DOHH2 (cell line): Measurements from ENCODE around the gene C16orf89.

Experiments used
- H3F3A ChIP-seq: fragments of 200-600 bp; sonication (generic), shearing (Covaris generic); 2 replicates; pipeline ENCODE4 v1.6.0; 2016; ENCODE audit warnings: antibody characterized with exemption, mild to moderate bottlenecking; ENCODE audit not compliant: control insufficient read depth, insufficient read depth
- H3K27ac ChIP-seq: fragments of 200-600 bp; sonication (generic); 2 replicates; pipeline ENCODE4 v1.5.1; 2014; ENCODE audit warnings: low read depth, mild to moderate bottlenecking, low read length, moderate library complexity
- H3K27me3 ChIP-seq: fragments of 200-600 bp; sonication (generic); 2 replicates; pipeline ENCODE4 v1.6.1; 2014; ENCODE audit warnings: mild to moderate bottlenecking, low read length, mixed read lengths; ENCODE audit not compliant: control insufficient read depth
- H3K36me3 ChIP-seq: fragments of 200-600 bp; sonication (generic); 2 replicates; pipeline ENCODE4 v1.6.1; 2014; ENCODE audit warnings: mild to moderate bottlenecking, low read length, moderate library complexity, mixed read lengths; ENCODE audit not compliant: control insufficient read depth
- H3K4me1 ChIP-seq: fragments of 200-600 bp; sonication (generic); 2 replicates; pipeline ENCODE4 v1.6.1; 2014; ENCODE audit warnings: mild to moderate bottlenecking, low read length, mixed read lengths; ENCODE audit not compliant: control insufficient read depth
- H3K4me2 ChIP-seq: fragments of 200-600 bp; sonication (generic); 2 replicates; pipeline ENCODE4 v1.6.0; 2014; ENCODE audit warnings: mild to moderate bottlenecking, low read length, moderate library complexity
- H3K4me3 ChIP-seq: fragments of 200-600 bp; sonication (generic); 2 replicates; pipeline ENCODE4 v1.5.1; 2014; ENCODE audit warnings: mild to moderate bottlenecking, low read length, mixed read lengths
- H3K79me2 ChIP-seq: fragments of 200-600 bp; sonication (generic); 2 replicates; pipeline ENCODE4 v1.6.1; 2014; ENCODE audit warnings: mild to moderate bottlenecking, low read length, mixed read lengths; ENCODE audit not compliant: control insufficient read depth
- H3K9me2 ChIP-seq: fragments of 200-600 bp; sonication (generic); replicated peaks from 2 replicates; pipeline ENCODE4 v1.6.1; 2014; ENCODE audit warnings: mild to moderate bottlenecking, low read length, mixed read lengths; ENCODE audit not compliant: control insufficient read depth
- H3K9me3 ChIP-seq: fragments of 200-600 bp; sonication (generic); 2 replicates; pipeline ENCODE4 v1.6.1; 2014; ENCODE audit warnings: antibody characterized with exemption, low read length, mixed read lengths; ENCODE audit not compliant: control insufficient read depth, insufficient read depth
- H4K20me1 ChIP-seq: fragments of 200-600 bp; sonication (generic); 2 replicates; pipeline ENCODE4 v1.6.0; 2014; ENCODE audit warnings: low read depth, mild to moderate bottlenecking, antibody characterized with exemption, low read length, moderate library complexity; ENCODE audit not compliant: control insufficient read depth, insufficient read depth
- EZH2phosphoT487 ChIP-seq: fragments of 200-600 bp; sonication (generic); IDR thresholded peaks from 2 replicates; pipeline ENCODE4 v1.6.1; 2017; ENCODE audit warnings: borderline replicate concordance, mild to moderate bottlenecking, antibody characterized with exemption, low read length, moderate library complexity, mixed read lengths
- TF ChIP-seq, protein P1 (sequence below): fragments of 200-600 bp; sonication (generic); IDR thresholded peaks from one replicate; pipeline ENCODE4 v1.5.1; 2014; ENCODE audit warnings: antibody characterized with exemption, mild to moderate bottlenecking, low read depth, low read length; ENCODE audit not compliant: poor library complexity, severe bottlenecking

The C16orf89 gene

DNA sequence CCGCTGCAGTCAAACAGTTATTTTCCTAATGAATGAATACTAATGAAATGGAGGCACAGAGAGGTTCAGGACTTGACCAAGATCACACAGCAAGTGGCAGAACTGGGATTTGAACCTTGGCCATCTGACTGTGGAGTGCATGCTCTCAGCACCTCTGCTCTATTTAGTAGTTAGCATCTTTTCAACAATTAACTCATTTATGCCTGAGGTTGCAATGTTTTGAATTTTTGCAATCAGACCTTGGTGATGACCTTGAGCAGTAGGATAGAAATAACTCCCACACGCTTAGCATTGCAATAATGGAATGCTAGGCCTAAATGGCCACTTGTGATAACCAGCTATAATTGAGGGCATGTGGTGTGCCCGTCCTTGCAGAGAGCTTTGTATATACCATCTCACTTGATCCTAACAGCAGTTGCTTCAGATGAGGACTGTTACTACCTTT, 63.0 kb downstream of the C16orf89 start:
- no peak overlapping the region for H3K4me2 ChIP-seq
- H3K27ac ChIP-seq = no peak overlapping the region
- no peaks in the 10 kb centered on the region for H4K20me1 ChIP-seq
- TF ChIP-seq, protein P1, sequence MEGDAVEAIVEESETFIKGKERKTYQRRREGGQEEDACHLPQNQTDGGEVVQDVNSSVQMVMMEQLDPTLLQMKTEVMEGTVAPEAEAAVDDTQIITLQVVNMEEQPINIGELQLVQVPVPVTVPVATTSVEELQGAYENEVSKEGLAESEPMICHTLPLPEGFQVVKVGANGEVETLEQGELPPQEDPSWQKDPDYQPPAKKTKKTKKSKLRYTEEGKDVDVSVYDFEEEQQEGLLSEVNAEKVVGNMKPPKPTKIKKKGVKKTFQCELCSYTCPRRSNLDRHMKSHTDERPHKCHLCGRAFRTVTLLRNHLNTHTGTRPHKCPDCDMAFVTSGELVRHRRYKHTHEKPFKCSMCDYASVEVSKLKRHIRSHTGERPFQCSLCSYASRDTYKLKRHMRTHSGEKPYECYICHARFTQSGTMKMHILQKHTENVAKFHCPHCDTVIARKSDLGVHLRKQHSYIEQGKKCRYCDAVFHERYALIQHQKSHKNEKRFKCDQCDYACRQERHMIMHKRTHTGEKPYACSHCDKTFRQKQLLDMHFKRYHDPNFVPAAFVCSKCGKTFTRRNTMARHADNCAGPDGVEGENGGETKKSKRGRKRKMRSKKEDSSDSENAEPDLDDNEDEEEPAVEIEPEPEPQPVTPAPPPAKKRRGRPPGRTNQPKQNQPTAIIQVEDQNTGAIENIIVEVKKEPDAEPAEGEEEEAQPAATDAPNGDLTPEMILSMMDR = no peak
- no peak for TF ChIP-seq EZH2phosphoT487
- no peaks in the 10 kb centered on the region for H3F3A ChIP-seq
- H3K27me3 ChIP-seq = no peaks in the 10 kb centered on the region
- H3K36me3 ChIP-seq = no peaks in the 10 kb centered on the region
- H3K4me3 ChIP-seq = no peak overlapping the region
- no peaks in the 10 kb centered on the region for H3K9me3 ChIP-seq
- no peaks in the 10 kb centered on the region for H3K4me1 ChIP-seq
- H3K9me2 ChIP-seq = no peaks in the 10 kb centered on the region
- no peaks in the 10 kb centered on the region for H3K79me2 ChIP-seq

GRCh38 chr16:5001986-5002385, 63.8 kb downstream of the C16orf89 start:
- Histone ChIP-seq H3K27ac (no peak overlapping the region), H3K9me2 (no peaks in the 10 kb centered on the region), H3F3A (no peaks in the 10 kb centered on the region), H3K4me2 (no peak overlapping the region), H3K79me2 (no peaks in the 10 kb centered on the region), H4K20me1 (no peaks in the 10 kb centered on the region), H3K9me3 (no peaks in the 10 kb centered on the region), H3K36me3 (no peaks in the 10 kb centered on the region), H3K4me1 (no peaks in the 10 kb centered on the region), H3K27me3 (no peaks in the 10 kb centered on the region), H3K4me3 (no peak overlapping the region)
- TF ChIP-seq, protein P1 = no peak
- TF ChIP-seq EZH2phosphoT487 = no peak

DNA sequence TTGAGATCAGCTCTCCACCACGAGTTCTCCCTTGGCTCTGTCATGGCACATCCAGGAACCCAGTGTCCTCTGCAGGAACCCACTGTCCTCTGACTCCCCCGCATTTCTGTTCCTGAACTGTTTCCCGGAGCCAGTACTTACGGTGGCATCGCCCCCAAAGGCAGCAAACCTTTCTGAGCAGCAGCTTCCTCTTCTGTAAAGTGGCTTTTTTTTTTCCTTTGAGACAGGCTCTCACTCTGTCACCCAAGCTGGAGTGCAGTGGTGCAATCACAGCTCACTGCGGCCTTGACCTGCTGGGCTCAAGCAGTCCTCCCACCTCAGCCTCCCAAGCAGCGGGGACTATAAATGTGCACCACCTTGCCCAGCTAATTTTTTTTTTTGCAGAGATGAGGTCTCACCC, 64.2 kb downstream of the C16orf89 start:
- Histone ChIP-seq H3K27me3 (no peaks in the 10 kb centered on the region), H3F3A (no peaks in the 10 kb centered on the region), H3K9me3 (no peaks in the 10 kb centered on the region), H3K27ac (no peak overlapping the region), H4K20me1 (no peaks in the 10 kb centered on the region), H3K9me2 (no peaks in the 10 kb centered on the region), H3K4me1 (no peaks in the 10 kb centered on the region), H3K79me2 (no peaks in the 10 kb centered on the region), H3K4me3 (no peak overlapping the region), H3K36me3 (no peaks in the 10 kb centered on the region), H3K4me2 (no peak overlapping the region)
- TF ChIP-seq, protein P1 = no peak
- TF ChIP-seq EZH2phosphoT487 = no peak

DNA sequence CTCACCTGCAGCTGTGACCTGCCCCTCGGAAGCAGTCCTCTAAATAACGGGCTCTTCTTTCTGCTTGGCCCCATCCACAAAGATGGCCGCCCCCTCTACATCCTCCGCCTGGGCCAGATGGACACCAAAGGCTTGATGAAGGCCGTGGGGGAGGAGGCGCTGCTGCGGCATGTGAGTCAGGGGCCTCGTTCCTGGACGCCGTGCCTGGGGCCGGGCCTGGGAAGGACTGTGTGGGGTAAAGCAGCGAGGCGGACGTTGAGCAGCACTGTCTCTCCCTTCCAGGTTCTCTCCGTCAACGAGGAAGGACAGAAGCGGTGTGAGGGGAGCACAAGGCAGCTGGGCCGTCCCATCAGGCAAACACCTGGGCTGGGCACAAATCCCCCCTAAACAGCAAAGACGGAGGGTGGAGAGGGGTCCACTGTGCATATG, 65.2 kb downstream of the C16orf89 start:
- Histone ChIP-seq H4K20me1 (no peaks in the 10 kb centered on the region), H3K4me1 (no peaks in the 10 kb centered on the region), H3K4me2 (no peak overlapping the region), H3K36me3 (no peaks in the 10 kb centered on the region), H3F3A (no peaks in the 10 kb centered on the region), H3K9me2 (no peaks in the 10 kb centered on the region), H3K27me3 (no peaks in the 10 kb centered on the region), H3K9me3 (no peaks in the 10 kb centered on the region), H3K79me2 (no peaks in the 10 kb centered on the region), H3K27ac (no peak overlapping the region), H3K4me3 (no peak overlapping the region)
- TF ChIP-seq, protein P1 = no peak
- no peak for TF ChIP-seq EZH2phosphoT487
